ENCODE results near the gene NAA80.

DNA sequence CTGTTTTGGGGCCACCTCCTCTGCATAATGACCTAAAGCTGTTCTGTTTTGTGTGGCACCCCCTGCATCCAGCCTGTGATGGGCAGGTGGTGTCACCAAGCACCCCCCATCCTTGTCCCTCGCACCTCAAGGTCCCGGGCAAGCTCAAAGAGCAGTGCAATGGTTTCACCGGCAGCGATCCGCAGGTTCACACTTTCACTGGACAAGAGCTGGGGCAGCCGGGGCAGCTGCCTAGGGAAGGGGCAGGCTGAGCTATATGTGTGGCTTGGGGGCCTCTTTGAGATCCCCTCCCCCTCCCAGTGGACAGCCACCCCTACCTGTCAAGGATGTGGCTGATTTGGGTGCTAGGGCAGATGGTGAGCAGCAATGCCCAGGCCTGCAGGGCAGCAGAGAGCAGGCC, 10.1 kb downstream of the NAA80 start:
- no peak for TF ChIP-seq CTCF (IDR thresholded peaks at IDR 0.05)
- no peak for TF ChIP-seq POLR2A (IDR thresholded peaks at IDR 0.05)

Data from adrenal gland (tissue), 5 donors.